ENCODE measurements around the gene RTL10. TPM values are rescaled to one million over a fixed set of nuclear protein-coding genes. Genes with fewer than 3 reads are reported as not detected.

RTL10 gene
- total RNA-seq, 1 donor from 2014 or later, result 20.5 TPM

DNA sequence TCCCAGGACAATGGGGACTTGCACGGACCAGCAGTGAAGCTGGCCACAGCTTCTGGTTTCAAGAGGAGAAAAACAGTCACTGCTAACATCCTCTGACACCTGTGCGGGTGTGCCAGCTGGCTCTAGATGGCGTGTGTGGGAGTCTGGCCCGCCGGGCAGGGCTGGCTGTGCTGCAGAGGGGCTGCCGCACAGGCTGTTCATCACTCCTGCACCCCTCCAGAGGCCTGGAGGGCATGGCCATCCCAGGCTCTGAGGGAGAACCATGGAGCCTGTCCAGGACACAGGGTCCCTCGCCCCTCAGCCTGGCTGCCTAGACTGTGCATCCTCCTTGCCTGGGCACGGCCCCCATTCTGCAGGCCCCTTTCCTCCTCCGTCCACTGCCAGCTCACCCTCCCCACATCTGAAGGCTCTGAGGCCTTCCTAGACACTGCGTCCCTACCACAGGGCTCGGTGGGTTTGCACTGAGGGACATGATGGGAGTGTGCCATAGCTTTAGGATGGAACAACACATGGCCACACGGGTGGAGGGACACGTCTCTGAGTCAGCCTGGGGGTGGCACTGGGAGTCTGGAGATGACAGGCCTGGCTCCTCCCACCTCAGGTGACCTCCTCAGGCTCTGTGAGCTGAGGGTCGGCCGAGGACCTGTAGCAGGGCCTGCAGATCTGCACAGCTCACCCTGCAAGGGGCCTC lies 42.1 kb upstream of the RTL10 start:
- TF ChIP-seq, protein P1, sequence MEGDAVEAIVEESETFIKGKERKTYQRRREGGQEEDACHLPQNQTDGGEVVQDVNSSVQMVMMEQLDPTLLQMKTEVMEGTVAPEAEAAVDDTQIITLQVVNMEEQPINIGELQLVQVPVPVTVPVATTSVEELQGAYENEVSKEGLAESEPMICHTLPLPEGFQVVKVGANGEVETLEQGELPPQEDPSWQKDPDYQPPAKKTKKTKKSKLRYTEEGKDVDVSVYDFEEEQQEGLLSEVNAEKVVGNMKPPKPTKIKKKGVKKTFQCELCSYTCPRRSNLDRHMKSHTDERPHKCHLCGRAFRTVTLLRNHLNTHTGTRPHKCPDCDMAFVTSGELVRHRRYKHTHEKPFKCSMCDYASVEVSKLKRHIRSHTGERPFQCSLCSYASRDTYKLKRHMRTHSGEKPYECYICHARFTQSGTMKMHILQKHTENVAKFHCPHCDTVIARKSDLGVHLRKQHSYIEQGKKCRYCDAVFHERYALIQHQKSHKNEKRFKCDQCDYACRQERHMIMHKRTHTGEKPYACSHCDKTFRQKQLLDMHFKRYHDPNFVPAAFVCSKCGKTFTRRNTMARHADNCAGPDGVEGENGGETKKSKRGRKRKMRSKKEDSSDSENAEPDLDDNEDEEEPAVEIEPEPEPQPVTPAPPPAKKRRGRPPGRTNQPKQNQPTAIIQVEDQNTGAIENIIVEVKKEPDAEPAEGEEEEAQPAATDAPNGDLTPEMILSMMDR (IDR thresholded peaks at IDR 0.05), result no peak
- Histone ChIP-seq H3K4me3 (no peak overlapping the region), H3K9me3 (no peaks in the 10 kb centered on the region), H3K27me3 (no peaks in the 10 kb centered on the region), H3K4me1 (peaks cover 9% of the 10 kb centered on the region), H3K36me3 (peaks cover 44% of the 10 kb centered on the region), H3K27ac (no peak overlapping the region)
- intact Hi-C loops (cut with DNase I), result no loop called here
- ATAC-seq (no peak), DNase-seq (no peak)

DNA sequence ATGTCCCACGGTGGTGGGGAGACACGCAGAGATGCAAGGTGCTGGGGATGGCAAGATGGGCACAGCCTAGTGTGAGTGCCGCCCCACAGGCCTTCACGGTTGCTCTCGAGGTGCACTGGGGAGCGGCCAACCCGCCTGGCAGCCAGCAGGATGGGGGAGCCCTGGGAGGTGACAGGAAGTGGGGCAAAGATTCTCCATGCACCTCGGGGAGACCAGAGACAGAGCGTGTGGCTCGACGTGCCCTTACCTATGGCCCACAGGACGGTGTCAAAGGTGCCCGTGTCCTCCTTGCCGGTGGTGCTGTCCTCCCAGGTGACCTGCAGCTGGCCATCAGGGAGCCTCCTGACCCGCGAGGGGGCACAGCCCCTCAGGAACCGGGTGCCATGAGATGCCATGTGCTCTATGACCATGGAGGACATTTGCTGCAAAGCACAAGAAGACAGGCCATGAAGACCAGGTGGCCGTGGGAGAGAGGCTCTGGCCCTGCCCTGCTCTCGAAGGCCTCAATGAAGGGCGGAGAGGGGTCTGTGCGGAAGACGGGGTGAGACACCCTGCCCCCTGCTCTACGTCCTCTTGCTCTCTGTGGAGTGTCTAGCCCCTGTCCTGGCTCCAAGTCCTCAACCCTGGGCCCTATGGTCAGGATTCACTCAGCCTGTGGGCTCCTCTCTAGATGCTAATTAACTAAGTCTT lies 40.6 kb upstream of the RTL10 start:
- no peak overlapping the region for H3K4me3 ChIP-seq
- intact Hi-C loops (cut with DNase I), result no loop called here
- no peaks in the 10 kb centered on the region for H3K27me3 ChIP-seq
- H3K9me3 ChIP-seq, result no peaks in the 10 kb centered on the region
- ATAC-seq (no peak), DNase-seq (no peak)
- peaks cover 19% of the 10 kb centered on the region for H3K4me1 ChIP-seq
- TF ChIP-seq, protein P1 (IDR thresholded peaks at IDR 0.05), result no peak
- H3K27ac ChIP-seq, result no peak overlapping the region
- H3K36me3 ChIP-seq, result peaks cover 39% of the 10 kb centered on the region

DNA sequence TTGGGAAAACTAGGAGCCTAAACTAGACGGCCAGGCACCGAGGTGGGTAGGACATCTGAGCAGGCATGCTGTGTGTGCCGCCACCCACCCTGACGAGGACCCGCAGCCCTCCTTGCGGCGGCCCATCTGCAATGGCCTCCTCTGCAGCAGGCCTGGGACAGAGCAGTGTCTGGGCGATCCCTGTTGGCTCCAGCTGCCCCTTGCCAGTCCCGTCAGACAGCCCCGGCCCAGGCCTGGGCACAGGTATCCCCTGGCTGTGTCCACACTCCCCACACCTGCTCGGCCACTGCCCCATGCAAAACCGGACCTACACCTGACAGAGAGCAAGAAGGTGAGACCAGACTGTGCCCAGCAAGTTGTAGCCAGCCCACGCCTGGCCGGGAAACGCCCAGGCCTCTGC lies 38.7 kb upstream of the RTL10 start:
- Histone ChIP-seq H3K36me3 (peaks cover 29% of the 10 kb centered on the region), H3K27ac (no peak overlapping the region)
- ATAC-seq, result no peak

DNA sequence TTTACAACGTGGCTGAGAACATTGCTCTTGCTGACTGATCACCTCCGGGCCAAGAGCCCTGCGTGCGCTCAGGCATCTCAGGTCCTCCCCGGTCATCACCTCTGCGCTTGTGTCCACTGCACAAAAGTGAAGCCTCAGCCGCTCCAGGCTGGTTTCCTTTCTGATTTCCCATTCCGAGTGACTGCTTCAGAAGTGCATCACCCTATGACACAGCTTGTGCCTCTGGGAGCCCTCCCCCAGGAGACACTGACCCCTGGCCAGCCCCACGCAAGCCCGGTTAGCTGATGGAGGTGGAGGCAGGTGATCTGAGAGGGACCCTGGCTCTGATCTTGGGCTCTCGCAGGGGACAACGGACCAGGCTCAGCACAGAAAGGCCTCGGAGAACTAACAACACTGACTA lies 38.3 kb upstream of the RTL10 start:
- H3K27me3 ChIP-seq, result no peaks in the 10 kb centered on the region
- DNase-seq (no peak), ATAC-seq (no peak)
- peaks cover 25% of the 10 kb centered on the region for H3K36me3 ChIP-seq
- no peaks in the 10 kb centered on the region for H3K9me3 ChIP-seq
- peaks cover 19% of the 10 kb centered on the region for H3K4me1 ChIP-seq
- no peak overlapping the region for H3K27ac ChIP-seq
- intact Hi-C loops (cut with DNase I), result no loop called here
- H3K4me3 ChIP-seq, result no peak overlapping the region
- TF ChIP-seq, protein P1 (IDR thresholded peaks at IDR 0.05), result no peak

More for the DNA sequence above, 38.7 kb upstream of the RTL10 start:
- DNase-seq, result no peak
- Histone ChIP-seq H3K27me3 (no peaks in the 10 kb centered on the region), H3K9me3 (no peaks in the 10 kb centered on the region), H3K4me3 (no peak overlapping the region), H3K4me1 (peaks cover 19% of the 10 kb centered on the region)
- intact Hi-C loops (cut with DNase I), result no loop called here
- TF ChIP-seq, protein P1 (IDR thresholded peaks at IDR 0.05), result no peak

DNA sequence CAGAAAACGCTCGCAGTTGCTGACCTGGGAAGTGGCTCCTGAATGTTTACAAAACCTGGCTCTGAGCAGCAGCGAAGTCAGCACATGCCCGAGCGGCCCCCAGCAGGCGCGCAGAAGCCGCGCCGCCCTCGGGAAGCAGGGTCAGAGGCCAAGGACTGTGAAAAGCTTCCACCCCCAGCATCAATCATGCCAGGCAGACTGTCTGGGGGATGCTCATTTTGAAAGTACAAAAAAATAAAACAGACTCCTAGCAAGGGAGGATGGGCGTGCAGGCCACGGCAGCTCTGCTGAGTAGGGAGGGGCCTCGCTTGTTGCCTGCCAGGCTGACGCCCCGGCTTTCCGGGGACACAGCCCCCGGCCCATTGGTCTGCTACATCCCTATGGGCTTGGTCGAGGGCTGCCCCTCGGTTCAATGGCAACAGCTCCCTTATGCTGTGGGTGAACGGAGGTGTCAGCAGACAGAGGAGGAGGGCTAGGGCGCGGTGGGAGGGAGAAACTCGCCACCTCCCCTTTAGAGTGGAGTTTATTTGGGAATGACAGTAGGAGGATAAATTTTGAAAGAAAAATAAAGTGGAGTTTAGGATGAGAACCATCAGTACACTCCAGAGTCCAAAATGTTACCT lies 37.7 kb upstream of the RTL10 start:
- peak overlapping the region; percentile 8 for H3K4me3 ChIP-seq
- DNase-seq, result no peak
- H3K27ac ChIP-seq, result peak overlapping the region; percentile 55
- H3K4me1 ChIP-seq, result peaks cover 23% of the 10 kb centered on the region
- H3K9me3 ChIP-seq, result no peaks in the 10 kb centered on the region
- peaks cover 19% of the 10 kb centered on the region for H3K36me3 ChIP-seq
- TF ChIP-seq, protein P1 (IDR thresholded peaks at IDR 0.05), result no peak
- no peak for ATAC-seq
- no peaks in the 10 kb centered on the region for H3K27me3 ChIP-seq
- intact Hi-C loops (cut with DNase I), result no loop called here

Data from upper lobe of right lung (tissue), 1 donor.